CD8-positive, alpha-beta memory T cell (primary cell): ENCODE data around the gene GPSM1. TPM values are rescaled to one million over a fixed set of nuclear protein-coding genes. Genes with fewer than 3 reads are reported as not detected.

Experiments
- CTCF ChIA-PET: fragments of 350-600 bp; sonication (Branson Sonifier 250); formaldehyde crosslinking; loops from one replicate; lab custom pipeline; 2021; ENCODE audit warnings: antibody characterized with exemption; lab: Charles Lee
- POLR2A ChIA-PET: fragments of 350-600 bp; sonication (Branson Sonifier 250); formaldehyde crosslinking; loops from one replicate; lab custom pipeline; 2021; ENCODE audit warnings: antibody characterized with exemption; lab: Charles Lee
- DNase-seq, 5 donors: peaks; one replicate each; pipeline versions ENCODE4 v3.0.0 to v3.0.0-alpha.2; 2020 to 2022; ENCODE audit warnings: mixed read lengths in 1 of 5
- H3K27ac ChIP-seq: one replicate; pipeline ENCODE4 v1.7.0; 2013; ENCODE audit warnings: low read depth, mild to moderate bottlenecking, low read length, moderate library complexity
- H3K27me3 ChIP-seq: 2 replicates; pipeline ENCODE4 v1.7.0; 2013; ENCODE audit warnings: low read length, mild to moderate bottlenecking; ENCODE audit not compliant: insufficient read depth, poor library complexity, severe bottlenecking
- H3K36me3 ChIP-seq: 2 replicates; pipeline ENCODE4 v1.7.0; 2013; ENCODE audit warnings: mild to moderate bottlenecking, low read length, moderate library complexity; ENCODE audit not compliant: insufficient read depth
- H3K4me1 ChIP-seq: 2 replicates; pipeline ENCODE4 v1.7.0; 2013; ENCODE audit warnings: mild to moderate bottlenecking, low read length, moderate library complexity; ENCODE audit not compliant: insufficient read depth
- H3K4me3 ChIP-seq: 2 replicates; pipeline ENCODE4 v1.7.0; 2013; ENCODE audit warnings: mild to moderate bottlenecking, low read length
- H3K9me3 ChIP-seq: 2 replicates; pipeline ENCODE4 v1.7.0; 2013; ENCODE audit warnings: mild to moderate bottlenecking, low read length
- H3K27ac Mint-ChIP-seq, 8 donors: one replicate each; pipeline ENCODE4 v1.8.0; 2020 to 2021; ENCODE audit warnings: mixed read lengths in 8 of 8, mild to moderate bottlenecking in 6 of 8, inconsistent platforms in 3 of 8, moderate library complexity in 3 of 8
- H3K27me3 Mint-ChIP-seq, 2 donors: one replicate each; pipeline ENCODE4 v1.8.0; 2020 to 2021; ENCODE audit warnings: mixed read lengths in 2 of 2, mild to moderate bottlenecking in 1 of 2, moderate library complexity in 1 of 2
- H3K36me3 Mint-ChIP-seq, 3 donors: one replicate each; pipeline ENCODE4 v1.8.0; 2020 to 2021; ENCODE audit warnings: mixed read lengths in 3 of 3, inconsistent platforms in 1 of 3, mild to moderate bottlenecking in 1 of 3
- H3K4me1 Mint-ChIP-seq, 3 donors: one replicate each; pipeline ENCODE4 v1.8.0; 2020 to 2021; ENCODE audit warnings: mixed read lengths in 3 of 3, inconsistent platforms in 1 of 3, mild to moderate bottlenecking in 1 of 3
- H3K4me3 Mint-ChIP-seq, 7 donors: one replicate each; pipeline ENCODE4 v1.8.0; 2020 to 2021; ENCODE audit warnings: mixed read lengths in 7 of 7, mild to moderate bottlenecking in 6 of 7, moderate library complexity in 4 of 7, inconsistent platforms in 2 of 7
- H3K9me3 Mint-ChIP-seq, 5 donors: one replicate each; pipeline ENCODE4 v1.8.0; 2020 to 2022; ENCODE audit warnings: mixed read lengths in 5 of 5, mild to moderate bottlenecking in 3 of 5, moderate library complexity in 2 of 5, inconsistent platforms in 1 of 5
- polyA plus RNA-seq: library from polyadenylated mRNA; unstranded; fragments of 300-500 nt; fragmentation: Illumina TruSeq; gene quantifications from one replicate; pipeline ENCODE4 v1.2.3, GENCODE V29; 2021
- total RNA-seq, 2 experiments: library from RNA; stranded (reverse); gene quantifications; one replicate each; pipeline ENCODE4 v1.2.3, GENCODE V29; 2021

Gene GPSM1
- total and polyA plus RNA-seq, 3 experiments from 2014 or later = 1.7 to 7.5 (median 6.8) TPM

DNA sequence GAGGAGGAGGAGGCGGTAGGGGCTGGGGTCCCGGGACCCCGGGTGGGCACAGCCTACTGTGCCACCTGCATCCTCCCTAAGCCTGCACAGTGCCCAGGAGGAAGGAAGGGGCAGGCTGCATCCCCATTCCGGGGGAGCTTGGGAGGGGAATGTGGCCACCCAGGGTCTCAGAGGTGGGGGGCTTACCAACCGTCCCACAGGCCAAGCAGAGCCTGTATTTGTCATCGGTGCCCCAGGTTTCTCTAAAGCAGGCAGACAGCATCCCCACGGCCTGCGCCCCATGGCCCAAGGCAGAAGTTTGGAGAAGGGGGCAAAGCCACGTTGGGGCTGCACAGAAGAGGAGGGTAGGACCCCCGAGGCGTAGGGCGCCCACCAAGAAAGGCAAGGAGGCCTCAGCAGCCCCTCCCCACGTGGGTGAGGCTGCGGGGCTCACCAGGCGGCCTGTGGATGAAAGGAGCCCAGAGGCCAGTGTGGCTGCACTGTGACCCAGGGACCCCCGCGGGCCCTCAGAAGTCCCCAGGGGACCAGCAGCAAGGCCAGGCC, 507 bp upstream of the GPSM1 start:
- no peaks in the 10 kb centered on the region for H3K36me3 ChIP-seq
- Mint-ChIP-seq H3K4me1 (peaks cover 0 to 4% (median 3%) of the 10 kb centered on the region in 3 donors), H3K9me3 (no peaks in the 10 kb centered on the region), H3K4me3 (peak overlapping the region in 6 of 7 donors; percentile 29 to 85 (median 64)), H3K36me3 (no peaks in the 10 kb centered on the region), H3K27me3 (no peaks in the 10 kb centered on the region), H3K27ac (no peak overlapping the region)
- no peak overlapping the region for H3K27ac ChIP-seq
- no peak overlapping the region for H3K4me3 ChIP-seq
- H3K9me3 ChIP-seq = no peaks in the 10 kb centered on the region
- ChIA-PET CTCF (no interaction called here), POLR2A (no interaction called here)
- H3K4me1 ChIP-seq = peaks cover 12% of the 10 kb centered on the region
- no peaks in the 10 kb centered on the region for H3K27me3 ChIP-seq
- DNase-seq = no peak

GRCh38 chr9:136328011-136328621, 777 bp downstream of the GPSM1 start:
- no peaks in the 10 kb centered on the region for H3K9me3 Mint-ChIP-seq
- POLR2A ChIA-PET = no interaction called here
- Histone ChIP-seq H3K36me3 (no peaks in the 10 kb centered on the region), H3K27ac (no peak overlapping the region), H3K4me1 (peaks cover 12% of the 10 kb centered on the region), H3K27me3 (no peaks in the 10 kb centered on the region), H3K4me3 (peak overlapping the region; percentile 32), H3K9me3 (no peaks in the 10 kb centered on the region)
- H3K36me3 Mint-ChIP-seq = no peaks in the 10 kb centered on the region
- no peak for DNase-seq
- peaks cover 0 to 4% (median 3%) of the 10 kb centered on the region in 3 donors for H3K4me1 Mint-ChIP-seq
- CTCF ChIA-PET = no interaction called here
- H3K4me3 Mint-ChIP-seq = peak overlapping the region in 3 of 7 donors; percentile 54 to 78 (median 76)
- H3K27me3 Mint-ChIP-seq = no peaks in the 10 kb centered on the region
- no peak overlapping the region for H3K27ac Mint-ChIP-seq

DNA sequence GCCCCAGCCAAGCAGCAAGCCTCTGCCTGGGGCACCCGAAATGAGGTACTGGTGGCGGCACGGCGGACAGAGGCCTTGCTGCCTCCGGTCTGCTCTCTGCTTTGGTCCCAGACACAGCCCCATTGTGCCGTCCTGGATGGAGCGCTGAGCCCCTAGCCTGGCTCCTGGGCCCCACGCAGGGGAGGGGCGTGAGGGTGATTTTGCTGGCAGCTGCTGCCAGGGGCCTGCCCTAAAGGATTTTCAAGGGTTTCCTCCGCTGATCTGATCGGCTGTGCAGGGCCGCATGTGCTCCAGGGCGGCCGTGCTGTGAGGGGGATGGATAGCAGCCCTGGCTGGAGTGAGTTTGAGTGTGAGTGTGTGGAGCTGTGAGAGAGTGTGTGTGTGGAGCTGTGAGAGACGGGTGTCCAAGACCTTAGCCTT, 1.3 kb downstream of the GPSM1 start:
- Mint-ChIP-seq H3K9me3 (no peaks in the 10 kb centered on the region), H3K27ac (peak overlapping the region in 1 of 8 donors; percentile 12), H3K4me3 (peak overlapping the region in 6 of 7 donors; percentile 34 to 78 (median 62)), H3K27me3 (no peaks in the 10 kb centered on the region), H3K36me3 (no peaks in the 10 kb centered on the region), H3K4me1 (peaks cover 0 to 4% (median 3%) of the 10 kb centered on the region in 3 donors)
- ChIA-PET CTCF (no interaction called here), POLR2A (no interaction called here)
- no peaks in the 10 kb centered on the region for H3K36me3 ChIP-seq
- H3K9me3 ChIP-seq = no peaks in the 10 kb centered on the region
- no peaks in the 10 kb centered on the region for H3K27me3 ChIP-seq
- H3K27ac ChIP-seq = no peak overlapping the region
- no peak overlapping the region for H3K4me3 ChIP-seq
- peaks cover 12% of the 10 kb centered on the region for H3K4me1 ChIP-seq
- no peak for DNase-seq

DNA sequence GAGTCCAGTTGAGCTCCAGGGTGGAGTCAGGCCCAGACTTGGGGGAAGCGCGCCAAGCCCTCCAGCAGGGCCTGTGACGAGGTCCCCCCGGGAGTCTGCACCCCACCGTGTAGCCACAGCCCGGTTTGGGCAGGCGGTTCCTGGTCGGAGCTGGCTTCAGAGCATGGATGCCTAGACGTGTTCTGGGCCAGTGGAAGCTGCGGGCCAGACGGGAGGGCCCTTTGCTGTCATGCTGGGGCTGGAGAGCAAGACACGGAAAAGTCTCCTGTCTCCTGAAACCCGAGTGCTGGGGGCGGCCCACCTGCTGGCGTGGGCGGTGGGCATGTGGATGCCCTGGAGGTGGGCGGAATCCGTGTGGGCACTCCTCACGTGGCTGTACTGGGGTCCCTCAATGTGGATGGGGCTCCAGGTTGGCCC, 1.9 kb downstream of the GPSM1 start:
- peaks cover 0 to 4% (median 3%) of the 10 kb centered on the region in 3 donors for H3K4me1 Mint-ChIP-seq
- no peaks in the 10 kb centered on the region for H3K36me3 Mint-ChIP-seq
- H3K27me3 Mint-ChIP-seq = no peaks in the 10 kb centered on the region
- ChIA-PET CTCF (no interaction called here), POLR2A (interaction anchor here (0.7 kb wide), 1 partner anchor 34 kb away, joined by 3 read pairs; no protein-coding TSS in a partner anchor)
- H3K27ac Mint-ChIP-seq = no peak overlapping the region
- no peaks in the 10 kb centered on the region for H3K36me3 ChIP-seq
- H3K4me1 ChIP-seq = peaks cover 12% of the 10 kb centered on the region
- no peak for DNase-seq
- H3K9me3 Mint-ChIP-seq = no peaks in the 10 kb centered on the region
- H3K9me3 ChIP-seq = no peaks in the 10 kb centered on the region
- no peaks in the 10 kb centered on the region for H3K27me3 ChIP-seq
- peak overlapping the region in 2 of 7 donors; percentile 27 to 63 for H3K4me3 Mint-ChIP-seq
- no peak overlapping the region for H3K27ac ChIP-seq
- no peak overlapping the region for H3K4me3 ChIP-seq

DNA sequence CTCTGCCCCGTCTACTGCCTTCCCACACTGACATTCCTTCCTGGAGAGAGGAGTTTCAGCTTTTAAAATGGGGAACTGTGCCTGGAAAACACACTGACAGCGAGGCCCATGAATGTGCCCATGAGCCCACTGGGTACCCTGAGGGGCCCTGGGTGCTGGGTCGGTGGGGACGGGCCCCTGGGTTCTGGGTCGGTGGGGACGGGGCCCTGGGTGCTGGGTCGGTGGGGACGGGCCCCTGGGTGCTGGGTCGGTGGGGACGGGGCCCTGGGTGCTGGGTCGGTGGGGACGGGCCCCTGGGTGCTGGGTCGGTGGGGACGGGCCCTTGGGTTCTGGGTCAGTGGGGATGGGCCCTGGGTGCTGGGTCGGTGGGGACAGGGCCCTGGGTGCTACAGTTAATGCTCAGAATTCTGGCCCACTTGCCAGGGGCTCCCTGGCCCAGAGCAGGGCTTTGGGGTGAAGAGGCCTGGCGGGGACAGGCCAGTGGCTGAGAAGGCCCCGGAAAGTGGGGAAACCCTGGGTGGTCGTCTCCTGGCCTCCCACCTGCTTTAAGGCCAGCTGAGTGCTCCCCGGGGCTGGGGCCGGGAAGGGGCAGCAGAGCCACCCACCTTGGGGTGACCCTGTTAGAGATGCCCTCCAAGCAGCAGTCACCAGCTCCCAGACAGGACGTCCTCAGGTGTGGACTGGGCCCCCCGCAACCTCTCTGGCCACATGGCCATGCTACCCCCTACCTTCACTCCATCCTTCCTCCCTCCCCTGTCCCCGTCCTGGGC, 2.5 kb downstream of the GPSM1 start:
- no peaks in the 10 kb centered on the region for H3K27me3 Mint-ChIP-seq
- H3K36me3 Mint-ChIP-seq = no peaks in the 10 kb centered on the region
- H3K4me3 ChIP-seq = no peak overlapping the region
- CTCF ChIA-PET = no interaction called here
- POLR2A ChIA-PET = interaction anchor here (0.7 kb wide), 1 partner anchor 33 kb away, joined by 3 read pairs; no protein-coding TSS in a partner anchor
- H3K9me3 ChIP-seq = no peaks in the 10 kb centered on the region
- H3K27ac ChIP-seq = no peak overlapping the region
- peaks cover 12% of the 10 kb centered on the region for H3K4me1 ChIP-seq
- no peak overlapping the region for H3K4me3 Mint-ChIP-seq
- H3K27me3 ChIP-seq = no peaks in the 10 kb centered on the region
- no peaks in the 10 kb centered on the region for H3K9me3 Mint-ChIP-seq
- DNase-seq = no peak
- H3K4me1 Mint-ChIP-seq = peaks cover 0 to 4% (median 3%) of the 10 kb centered on the region in 3 donors
- H3K27ac Mint-ChIP-seq = no peak overlapping the region
- no peaks in the 10 kb centered on the region for H3K36me3 ChIP-seq

GRCh38 chr9:136330406-136330990, 3.2 kb downstream of the GPSM1 start:
- H3K9me3 ChIP-seq = no peaks in the 10 kb centered on the region
- ChIA-PET POLR2A (no interaction called here), CTCF (no interaction called here)
- H3K27me3 ChIP-seq = no peaks in the 10 kb centered on the region
- no peaks in the 10 kb centered on the region for H3K36me3 ChIP-seq
- no peak overlapping the region for H3K27ac ChIP-seq
- H3K36me3 Mint-ChIP-seq = no peaks in the 10 kb centered on the region
- no peak overlapping the region for H3K4me3 Mint-ChIP-seq
- no peaks in the 10 kb centered on the region for H3K9me3 Mint-ChIP-seq
- H3K4me1 Mint-ChIP-seq = peaks cover 0 to 4% (median 3%) of the 10 kb centered on the region in 3 donors
- H3K27me3 Mint-ChIP-seq = no peaks in the 10 kb centered on the region
- H3K27ac Mint-ChIP-seq = no peak overlapping the region
- DNase-seq = no peak
- H3K4me1 ChIP-seq = peaks cover 12% of the 10 kb centered on the region
- H3K4me3 ChIP-seq = no peak overlapping the region

GRCh38 chr9:136331030-136331429, 3.7 kb downstream of the GPSM1 start:
- ChIA-PET CTCF (no interaction called here), POLR2A (no interaction called here)
- Mint-ChIP-seq H3K27me3 (no peaks in the 10 kb centered on the region), H3K4me3 (no peak overlapping the region), H3K36me3 (no peaks in the 10 kb centered on the region), H3K4me1 (peaks cover 0 to 4% (median 3%) of the 10 kb centered on the region in 3 donors), H3K9me3 (no peaks in the 10 kb centered on the region), H3K27ac (no peak overlapping the region)
- DNase-seq = no peak
- H3K27ac ChIP-seq = no peak overlapping the region
- H3K36me3 ChIP-seq = no peaks in the 10 kb centered on the region
- no peaks in the 10 kb centered on the region for H3K27me3 ChIP-seq
- peaks cover 12% of the 10 kb centered on the region for H3K4me1 ChIP-seq
- no peak overlapping the region for H3K4me3 ChIP-seq
- no peaks in the 10 kb centered on the region for H3K9me3 ChIP-seq
